Activated T-cell treated with anti-CD3 and anti-CD28 coated beads, Interleukin-2, amount 50 U/mL, for 24 hours (primary cell): ENCODE measurements around the gene MISP3.

Experiments
- DNase-seq: peaks from one replicate; pipeline ENCODE4 v3.0.0-alpha.2; 2020
- H3K27ac Mint-ChIP-seq: 2 replicates; pipeline ENCODE4 v1.8.0; 2020; ENCODE audit warnings: mild to moderate bottlenecking, mixed read lengths
- H3K27me3 Mint-ChIP-seq: 2 replicates; pipeline ENCODE4 v1.8.0; 2020; ENCODE audit warnings: mixed read lengths
- H3K36me3 Mint-ChIP-seq: 2 replicates; pipeline ENCODE4 v1.8.0; 2020; ENCODE audit warnings: low read depth, mixed read lengths
- H3K4me1 Mint-ChIP-seq: 2 replicates; pipeline ENCODE4 v1.8.0; 2020; ENCODE audit warnings: low read depth, mixed read lengths
- H3K4me3 Mint-ChIP-seq: 2 replicates; pipeline ENCODE4 v1.8.0; 2020; ENCODE audit warnings: mild to moderate bottlenecking, moderate library complexity, mixed read lengths
- H3K9me3 Mint-ChIP-seq: 2 replicates; pipeline ENCODE4 v1.8.0; 2020; ENCODE audit warnings: mixed read lengths

The MISP3 gene

GRCh38 chr19:14059093-14059480, 13.5 kb upstream of the MISP3 start:
- Mint-ChIP-seq H3K4me1 (peaks cover 17% of the 10 kb centered on the region), H3K4me3 (peak overlapping the region; percentile 15), H3K27ac (no peak overlapping the region), H3K36me3 (no peaks in the 10 kb centered on the region), H3K9me3 (no peaks in the 10 kb centered on the region), H3K27me3 (peaks cover 36% of the 10 kb centered on the region)
- peak; percentile 67 for DNase-seq

- Mint-ChIP-seq H3K36me3 (no peaks in the 10 kb centered on the region), H3K4me1 (peaks cover 17% of the 10 kb centered on the region), H3K4me3 (no peak overlapping the region), H3K9me3 (no peaks in the 10 kb centered on the region), H3K27me3 (peaks cover 36% of the 10 kb centered on the region), H3K27ac (no peak overlapping the region)
- no peak for DNase-seq
Observed at GRCh38 chr19:14059652-14060155, 12.9 kb upstream of the MISP3 start.

GRCh38 chr19:14061081-14061749, 11.4 kb upstream of the MISP3 start:
- H3K27ac Mint-ChIP-seq = no peak overlapping the region
- no peaks in the 10 kb centered on the region for H3K36me3 Mint-ChIP-seq
- no peak for DNase-seq
- H3K4me3 Mint-ChIP-seq = no peak overlapping the region
- no peaks in the 10 kb centered on the region for H3K9me3 Mint-ChIP-seq
- peaks cover 17% of the 10 kb centered on the region for H3K4me1 Mint-ChIP-seq
- H3K27me3 Mint-ChIP-seq = peaks cover 36% of the 10 kb centered on the region

- DNase-seq = no peak
- no peaks in the 10 kb centered on the region for H3K9me3 Mint-ChIP-seq
- H3K27me3 Mint-ChIP-seq = peaks cover 36% of the 10 kb centered on the region
- no peak within 1 kb of the TSS for H3K27ac Mint-ChIP-seq
- H3K36me3 Mint-ChIP-seq = no peaks in the 10 kb centered on the region
- no peak within 1 kb of the TSS for H3K4me3 Mint-ChIP-seq
- peaks cover 16% of the 10 kb centered on the region for H3K4me1 Mint-ChIP-seq
Observed at GRCh38 chr19:14061751-14062557, 10.6 kb upstream of the MISP3 start, which contains the start of gene PALM3. Gene PALM3 (minus strand): TSS chr19:14062076. CDS start chr19:14061980, 96 bp downstream.

- peaks cover 36% of the 10 kb centered on the region for H3K27me3 Mint-ChIP-seq
- H3K4me1 Mint-ChIP-seq = peaks cover 15% of the 10 kb centered on the region
- no peak for DNase-seq
- no peaks in the 10 kb centered on the region for H3K9me3 Mint-ChIP-seq
- H3K36me3 Mint-ChIP-seq = no peaks in the 10 kb centered on the region
- no peak overlapping the region for H3K4me3 Mint-ChIP-seq
- no peak overlapping the region for H3K27ac Mint-ChIP-seq
Observed at GRCh38 chr19:14062558-14062855, 10.1 kb upstream of the MISP3 start.

GRCh38 chr19:14063105-14063504, 9.5 kb upstream of the MISP3 start:
- no peak overlapping the region for H3K4me3 Mint-ChIP-seq
- H3K9me3 Mint-ChIP-seq = no peaks in the 10 kb centered on the region
- peaks cover 30% of the 10 kb centered on the region for H3K27me3 Mint-ChIP-seq
- no peak overlapping the region for H3K27ac Mint-ChIP-seq
- no peaks in the 10 kb centered on the region for H3K36me3 Mint-ChIP-seq
- no peak for DNase-seq
- peaks cover 11% of the 10 kb centered on the region for H3K4me1 Mint-ChIP-seq

GRCh38 chr19:14066134-14066533, 6.5 kb upstream of the MISP3 start:
- H3K9me3 Mint-ChIP-seq = no peaks in the 10 kb centered on the region
- no peak overlapping the region for H3K27ac Mint-ChIP-seq
- H3K4me1 Mint-ChIP-seq = no peaks in the 10 kb centered on the region
- peaks cover 3% of the 10 kb centered on the region for H3K27me3 Mint-ChIP-seq
- H3K36me3 Mint-ChIP-seq = no peaks in the 10 kb centered on the region
- H3K4me3 Mint-ChIP-seq = no peak overlapping the region
- no peak for DNase-seq

- no peak for DNase-seq
- H3K27ac Mint-ChIP-seq = no peak overlapping the region
- H3K4me3 Mint-ChIP-seq = no peak overlapping the region
- peaks cover 26% of the 10 kb centered on the region for H3K4me1 Mint-ChIP-seq
- H3K36me3 Mint-ChIP-seq = peaks cover 4% of the 10 kb centered on the region
- H3K9me3 Mint-ChIP-seq = no peaks in the 10 kb centered on the region
- peaks cover 3% of the 10 kb centered on the region for H3K27me3 Mint-ChIP-seq
Observed at GRCh38 chr19:14070268-14071050, 2.1 kb upstream of the MISP3 start.

- H3K27ac Mint-ChIP-seq = no peak overlapping the region
Observed at GRCh38 chr19:14073261-14073924, 807 bp downstream of the MISP3 start.

GRCh38 chr19:14073925-14074838, 1.6 kb downstream of the MISP3 start:
- Mint-ChIP-seq H3K4me3 (peak overlapping the region; percentile 84), H3K4me1 (peaks cover 26% of the 10 kb centered on the region), H3K9me3 (no peaks in the 10 kb centered on the region), H3K27me3 (peaks cover 3% of the 10 kb centered on the region), H3K27ac (peak overlapping the region; percentile 47), H3K36me3 (peaks cover 4% of the 10 kb centered on the region)
- peak; percentile 46 for DNase-seq

More at GRCh38 chr19:14073261-14073924, 807 bp downstream of the MISP3 start:
- Mint-ChIP-seq H3K4me3 (peak overlapping the region; percentile 84), H3K9me3 (no peaks in the 10 kb centered on the region), H3K27me3 (peaks cover 3% of the 10 kb centered on the region), H3K36me3 (peaks cover 4% of the 10 kb centered on the region), H3K4me1 (peaks cover 26% of the 10 kb centered on the region)
- DNase-seq = peak; percentile 88

- H3K4me3 Mint-ChIP-seq = no peak overlapping the region
- no peak overlapping the region for H3K27ac Mint-ChIP-seq
- H3K36me3 Mint-ChIP-seq = peaks cover 7% of the 10 kb centered on the region
- DNase-seq = no peak
- H3K27me3 Mint-ChIP-seq = no peaks in the 10 kb centered on the region
- no peaks in the 10 kb centered on the region for H3K9me3 Mint-ChIP-seq
- peaks cover 34% of the 10 kb centered on the region for H3K4me1 Mint-ChIP-seq
Observed at GRCh38 chr19:14078411-14078810, 5.8 kb downstream of the MISP3 start.

- Mint-ChIP-seq H3K27me3 (no peaks in the 10 kb centered on the region), H3K4me1 (peaks cover 19% of the 10 kb centered on the region), H3K36me3 (peaks cover 6% of the 10 kb centered on the region), H3K27ac (peak overlapping the region; percentile 94), H3K4me3 (peak overlapping the region; percentile 89), H3K9me3 (no peaks in the 10 kb centered on the region)
- DNase-seq = peak; percentile 99
Observed at GRCh38 chr19:14080887-14081796, 8.6 kb downstream of the MISP3 start.
